ENCODE measurements around the gene CES4A.
"Not testable (repeated sequence)": the region's sequence is repeated elsewhere in the genome, so short reads cannot be mapped to it uniquely, and the experiment has no call there.

Gene CES4A

DNA sequence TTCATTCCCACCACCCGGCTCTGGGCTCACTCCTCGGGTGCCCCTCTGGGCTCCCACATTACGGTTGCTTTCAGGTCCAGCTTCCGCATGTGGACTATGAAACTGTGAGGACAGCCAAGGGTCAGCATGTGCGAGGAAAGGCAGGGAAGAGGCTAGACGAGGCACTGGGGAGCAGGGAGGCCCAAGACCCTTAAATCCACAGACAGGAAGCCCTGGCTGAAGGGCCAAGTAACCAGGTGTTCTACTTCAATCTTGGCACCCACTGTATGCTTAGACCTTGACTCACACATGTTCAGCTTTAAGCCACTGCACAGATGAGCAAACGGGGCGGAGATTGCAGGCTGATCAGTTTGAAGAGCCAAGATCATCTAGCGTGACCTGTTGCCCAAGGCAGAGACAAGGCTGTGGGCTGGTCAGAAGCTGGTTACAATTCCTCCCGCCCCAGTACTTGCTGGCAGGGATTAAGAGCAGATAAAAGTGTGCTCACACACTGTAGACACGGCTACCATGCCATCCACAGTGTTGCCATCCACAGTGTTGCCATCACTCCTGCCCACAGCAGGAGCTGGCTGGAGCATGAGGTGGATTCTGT is at the start of gene CES4A:
Gene CES4A, plus strand, starts transcription at position 393 of the 592 bp plus-strand sequence. Its CDS starts 184 bp downstream, at position 577.
- no peak within 1 kb of the TSS; the same call in 1 of the 2 replicates for H3K27ac ChIP-seq
- TF ChIP-seq, protein P1, sequence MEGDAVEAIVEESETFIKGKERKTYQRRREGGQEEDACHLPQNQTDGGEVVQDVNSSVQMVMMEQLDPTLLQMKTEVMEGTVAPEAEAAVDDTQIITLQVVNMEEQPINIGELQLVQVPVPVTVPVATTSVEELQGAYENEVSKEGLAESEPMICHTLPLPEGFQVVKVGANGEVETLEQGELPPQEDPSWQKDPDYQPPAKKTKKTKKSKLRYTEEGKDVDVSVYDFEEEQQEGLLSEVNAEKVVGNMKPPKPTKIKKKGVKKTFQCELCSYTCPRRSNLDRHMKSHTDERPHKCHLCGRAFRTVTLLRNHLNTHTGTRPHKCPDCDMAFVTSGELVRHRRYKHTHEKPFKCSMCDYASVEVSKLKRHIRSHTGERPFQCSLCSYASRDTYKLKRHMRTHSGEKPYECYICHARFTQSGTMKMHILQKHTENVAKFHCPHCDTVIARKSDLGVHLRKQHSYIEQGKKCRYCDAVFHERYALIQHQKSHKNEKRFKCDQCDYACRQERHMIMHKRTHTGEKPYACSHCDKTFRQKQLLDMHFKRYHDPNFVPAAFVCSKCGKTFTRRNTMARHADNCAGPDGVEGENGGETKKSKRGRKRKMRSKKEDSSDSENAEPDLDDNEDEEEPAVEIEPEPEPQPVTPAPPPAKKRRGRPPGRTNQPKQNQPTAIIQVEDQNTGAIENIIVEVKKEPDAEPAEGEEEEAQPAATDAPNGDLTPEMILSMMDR (IDR thresholded peaks at IDR 0.05) = no peak
- TF ChIP-seq ZFX (IDR thresholded peaks at IDR 0.05; ENCODE audit: borderline replicate concordance) = no peak

DNA sequence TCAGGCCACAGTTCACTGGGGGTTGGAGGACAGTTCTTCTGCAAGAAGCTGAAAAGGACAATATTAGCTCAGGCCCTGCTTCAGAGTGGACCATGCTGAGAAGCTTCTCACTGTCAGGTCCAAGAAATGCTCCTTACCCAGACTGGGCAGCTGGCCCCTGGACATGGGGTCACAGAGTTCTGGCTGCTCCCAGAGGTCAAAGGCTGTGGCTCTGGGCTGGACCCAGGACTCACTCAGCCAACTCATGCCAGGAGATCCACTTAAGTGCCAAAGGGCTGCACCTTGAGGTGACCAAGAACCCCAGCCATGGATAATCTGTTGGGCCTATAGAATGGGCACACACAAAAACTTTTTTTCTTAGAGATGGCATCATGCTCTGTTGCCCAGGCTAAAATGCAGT is 49.0 kb upstream of the CES4A start:
- H3K27ac ChIP-seq = no peak overlapping the region
- TF ChIP-seq, protein P1 (IDR thresholded peaks at IDR 0.05) = no peak
- TF ChIP-seq ZFX (IDR thresholded peaks at IDR 0.05; ENCODE audit: borderline replicate concordance) = no peak

DNA sequence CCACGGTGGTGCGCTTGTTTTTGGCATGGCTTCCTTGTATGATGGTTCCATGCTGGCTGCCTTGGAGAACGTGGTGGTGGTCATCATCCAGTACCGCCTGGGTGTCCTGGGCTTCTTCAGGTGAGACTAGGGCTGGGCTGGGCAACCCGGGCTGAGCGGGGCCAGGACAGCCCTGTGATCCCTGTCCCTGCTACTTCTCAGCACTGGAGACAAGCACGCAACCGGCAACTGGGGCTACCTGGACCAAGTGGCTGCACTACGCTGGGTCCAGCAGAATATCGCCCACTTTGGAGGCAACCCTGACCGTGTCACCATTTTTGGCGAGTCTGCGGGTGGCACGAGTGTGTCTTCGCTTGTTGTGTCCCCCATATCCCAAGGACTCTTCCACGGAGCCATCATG is 48.2 kb upstream of the CES4A start:
- TF ChIP-seq ZFX (IDR thresholded peaks at IDR 0.05; ENCODE audit: borderline replicate concordance) = no peak
- TF ChIP-seq, protein P1 (IDR thresholded peaks at IDR 0.05) = no peak
- H3K27ac ChIP-seq = no peak overlapping the region

DNA sequence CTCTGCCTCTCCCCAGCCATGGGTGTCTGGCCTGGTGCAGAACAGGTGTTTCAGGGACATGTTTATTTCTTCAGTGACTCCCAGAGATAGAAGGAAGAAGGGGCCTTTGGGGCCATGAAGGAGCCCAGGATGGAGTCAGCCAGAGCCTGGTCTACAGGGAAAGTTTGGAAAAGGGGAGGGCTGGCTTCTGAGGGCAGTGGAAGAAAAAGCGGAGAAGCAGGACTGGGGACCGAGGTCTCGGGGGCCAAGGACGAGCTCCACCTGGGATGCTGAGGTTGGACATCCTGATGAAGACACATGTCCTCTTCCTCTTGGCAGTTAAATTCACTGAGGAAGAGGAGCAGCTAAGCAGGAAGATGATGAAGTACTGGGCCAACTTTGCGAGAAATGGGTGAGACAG is 45.4 kb upstream of the CES4A start:
- TF ChIP-seq ZFX (IDR thresholded peaks at IDR 0.05; ENCODE audit: borderline replicate concordance) = no peak
- TF ChIP-seq, protein P1 (IDR thresholded peaks at IDR 0.05) = no peak
- H3K27ac ChIP-seq = no peak overlapping the region

DNA sequence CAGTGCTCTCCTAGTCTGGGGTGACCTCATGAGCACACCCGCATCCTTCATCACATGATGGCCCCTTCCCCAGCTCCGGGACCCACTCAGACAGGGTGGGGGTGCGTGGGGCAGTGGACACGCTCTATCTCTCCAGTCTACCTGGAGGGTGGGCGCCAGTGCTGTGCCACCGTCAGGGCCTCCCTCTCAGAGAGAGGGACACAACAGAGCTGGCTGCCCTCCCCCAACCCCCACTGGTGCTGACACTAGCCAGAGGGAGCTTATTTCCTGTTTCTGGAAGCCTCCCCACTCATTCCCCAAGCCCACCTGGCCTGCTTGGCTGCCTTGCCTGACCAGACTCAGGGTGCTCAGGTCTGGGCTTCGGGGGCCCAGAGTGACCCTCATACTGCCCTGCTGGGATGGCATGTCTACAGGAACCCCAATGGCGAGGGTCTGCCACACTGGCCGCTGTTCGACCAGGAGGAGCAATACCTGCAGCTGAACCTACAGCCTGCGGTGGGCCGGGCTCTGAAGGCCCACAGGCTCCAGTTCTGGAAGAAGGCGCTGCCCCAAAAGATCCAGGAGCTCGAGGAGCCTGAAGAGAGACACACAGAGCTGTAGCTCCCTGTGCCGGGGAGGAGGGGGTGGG is 44.8 kb upstream of the CES4A start:
- TF ChIP-seq, protein P1 (IDR thresholded peaks at IDR 0.05) = no peak
- TF ChIP-seq ZFX (IDR thresholded peaks at IDR 0.05; ENCODE audit: borderline replicate concordance) = no peak
- no peak overlapping the region for H3K27ac ChIP-seq

DNA sequence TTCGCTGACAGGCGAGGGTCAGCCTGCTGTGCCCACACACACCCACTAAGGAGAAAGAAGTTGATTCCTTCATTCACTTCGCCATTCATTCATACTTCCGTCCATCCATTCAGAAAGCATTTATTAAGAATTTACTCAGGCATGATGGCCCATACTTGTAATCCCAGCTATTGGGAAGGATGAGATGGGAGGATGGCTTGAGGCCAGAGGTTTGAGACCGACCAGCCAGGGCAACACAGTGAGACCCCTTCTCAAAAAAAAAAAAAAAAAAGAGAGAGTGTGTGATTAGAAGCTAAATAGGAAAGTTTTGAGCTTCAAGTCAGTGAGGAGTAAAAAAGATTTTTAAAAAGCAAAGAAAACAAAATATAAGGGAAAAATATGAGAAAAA is 44.3 kb upstream of the CES4A start:
- no peak overlapping the region for H3K27ac ChIP-seq
- TF ChIP-seq ZFX (IDR thresholded peaks at IDR 0.05; ENCODE audit: borderline replicate concordance) = no peak
- TF ChIP-seq, protein P1 (IDR thresholded peaks at IDR 0.05) = no peak

DNA sequence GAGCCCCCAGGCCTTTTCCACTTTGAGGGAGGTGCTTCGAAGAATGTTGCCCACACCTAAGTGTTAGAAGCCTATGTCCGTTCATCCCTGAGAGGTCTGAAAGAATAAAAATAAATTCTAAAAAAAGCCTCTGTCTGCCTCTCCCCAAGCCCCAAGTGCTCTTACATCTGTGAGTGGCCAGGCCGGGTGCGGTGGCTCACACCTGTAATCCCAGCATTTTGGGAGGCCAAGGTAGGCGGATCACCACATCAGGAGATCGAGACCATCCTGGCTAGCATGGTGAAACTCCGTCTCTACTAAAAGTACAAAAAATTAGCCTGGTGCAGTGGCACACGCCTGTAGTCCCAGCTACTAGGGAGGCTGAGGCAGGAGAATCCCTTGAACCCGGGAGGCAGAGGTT is 43.4 kb upstream of the CES4A start:
- not testable (repeated sequence) for H3K27ac ChIP-seq
